Right forelimb (tissue), 1 donor: ENCODE results near the gene PSMA5.
"Not testable (repeated sequence)": the region's sequence is repeated elsewhere in the genome, so short reads cannot be mapped to it uniquely, and the experiment has no call there.

Experiments
- DNase-seq: peaks from one replicate; pipeline ENCODE4 v3.0.0-alpha.2; 2018

Gene PSMA5

DNA sequence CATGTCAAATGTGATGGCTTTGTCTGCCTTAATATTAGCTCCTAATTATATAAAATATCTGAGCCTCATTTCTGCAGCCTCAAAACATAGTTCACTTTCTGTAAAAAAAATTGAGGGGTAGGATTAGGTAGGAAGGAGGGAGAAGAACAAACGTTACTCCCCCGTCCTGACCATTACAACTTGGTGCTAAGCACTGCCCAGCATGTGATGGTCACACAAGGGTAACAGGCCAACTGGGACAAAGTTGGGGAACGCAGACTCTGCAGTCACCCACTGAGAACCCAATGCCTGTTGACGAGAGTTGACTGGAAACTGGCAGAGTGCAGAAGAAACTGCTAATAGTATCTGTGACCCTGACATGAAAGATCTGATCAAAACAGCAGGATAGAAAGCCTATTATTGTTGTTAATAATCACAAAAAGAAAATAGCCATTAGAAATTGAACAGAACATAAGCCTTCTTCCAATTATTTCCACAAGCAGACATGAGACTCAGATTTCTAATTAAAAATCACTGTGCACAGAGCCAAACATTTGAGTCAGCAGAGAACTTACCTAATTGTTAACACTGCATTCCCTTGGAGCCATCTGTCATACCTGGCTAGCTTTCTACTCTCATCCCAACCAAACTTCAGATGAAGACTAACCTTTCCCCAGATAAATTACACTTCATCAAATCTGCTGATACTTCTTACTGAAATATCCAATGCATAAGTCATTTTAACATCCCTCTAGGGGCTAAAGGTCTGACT, 34.0 kb downstream of the PSMA5 start:
- DNase-seq, result no peak

DNA sequence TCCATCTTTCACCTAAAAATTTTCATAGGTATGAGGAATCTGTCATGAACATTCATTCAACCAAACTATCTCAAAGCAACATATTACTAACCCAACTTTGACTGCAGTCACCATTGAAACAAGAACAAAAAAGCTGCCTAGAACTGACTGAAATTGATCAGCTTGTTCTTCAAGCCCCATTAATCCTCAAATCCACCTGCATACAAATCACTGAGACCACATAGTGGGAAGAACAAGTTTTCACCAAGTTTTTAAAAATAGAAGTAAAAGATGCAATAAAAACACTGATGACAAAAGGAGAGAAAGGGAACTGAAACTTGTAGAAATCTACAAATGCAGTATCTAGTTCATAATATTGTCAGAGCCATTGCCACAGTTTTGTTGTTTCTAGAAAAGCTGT, 34.6 kb downstream of the PSMA5 start:
- DNase-seq, result no peak

DNA sequence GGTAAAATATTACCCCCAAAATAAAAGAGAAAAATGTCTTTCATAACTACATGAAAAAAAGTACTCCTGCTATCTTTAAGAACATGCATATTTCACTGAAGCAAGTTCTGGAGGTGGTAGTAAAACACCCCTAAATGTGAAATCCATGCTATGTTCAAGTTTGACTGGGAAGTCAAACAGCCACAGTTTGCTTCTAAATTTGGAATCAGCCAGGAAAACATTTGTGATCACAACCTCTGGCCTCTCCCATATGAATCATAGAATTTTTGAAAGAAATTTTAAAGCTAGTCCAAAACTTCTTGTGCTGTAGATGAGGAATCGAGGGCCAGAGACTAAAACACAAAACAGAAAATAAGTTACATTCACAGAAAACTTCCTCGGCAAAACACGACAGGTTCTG, 35.1 kb downstream of the PSMA5 start:
- no peak for DNase-seq

DNA sequence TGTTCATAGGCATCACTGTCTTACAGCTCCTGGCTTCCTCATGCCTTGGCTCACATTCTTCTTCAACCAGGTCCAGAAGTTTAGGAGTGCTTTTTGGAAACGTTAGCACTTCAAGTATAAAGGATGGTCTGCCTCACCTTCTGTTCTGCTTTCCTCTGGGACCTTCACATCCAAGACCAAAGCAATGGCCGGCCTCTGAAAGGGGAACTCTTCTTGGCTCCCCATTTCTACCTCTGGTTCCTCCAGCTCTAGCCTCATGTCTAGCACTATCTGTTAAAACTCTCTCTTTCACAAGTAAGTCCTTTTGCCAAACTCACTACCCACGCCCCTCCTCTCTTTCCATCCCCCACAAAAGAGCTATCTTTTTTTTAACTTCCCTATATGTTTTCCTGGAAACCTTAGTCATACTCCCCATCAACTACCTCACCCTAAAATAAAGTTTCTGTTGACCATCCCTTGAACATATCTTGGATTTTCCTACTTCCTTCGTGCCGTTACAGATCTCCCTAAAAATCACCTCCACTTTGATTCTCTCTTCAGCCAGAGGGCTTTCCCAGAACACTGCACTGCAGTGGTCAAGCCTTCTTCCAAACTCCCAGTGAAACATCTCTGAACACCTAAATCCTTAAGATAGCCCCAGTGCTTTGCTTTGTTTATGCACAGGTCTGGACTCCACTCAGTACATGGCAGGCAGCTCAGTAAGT, 36.5 kb downstream of the PSMA5 start:
- no peak for DNase-seq

DNA sequence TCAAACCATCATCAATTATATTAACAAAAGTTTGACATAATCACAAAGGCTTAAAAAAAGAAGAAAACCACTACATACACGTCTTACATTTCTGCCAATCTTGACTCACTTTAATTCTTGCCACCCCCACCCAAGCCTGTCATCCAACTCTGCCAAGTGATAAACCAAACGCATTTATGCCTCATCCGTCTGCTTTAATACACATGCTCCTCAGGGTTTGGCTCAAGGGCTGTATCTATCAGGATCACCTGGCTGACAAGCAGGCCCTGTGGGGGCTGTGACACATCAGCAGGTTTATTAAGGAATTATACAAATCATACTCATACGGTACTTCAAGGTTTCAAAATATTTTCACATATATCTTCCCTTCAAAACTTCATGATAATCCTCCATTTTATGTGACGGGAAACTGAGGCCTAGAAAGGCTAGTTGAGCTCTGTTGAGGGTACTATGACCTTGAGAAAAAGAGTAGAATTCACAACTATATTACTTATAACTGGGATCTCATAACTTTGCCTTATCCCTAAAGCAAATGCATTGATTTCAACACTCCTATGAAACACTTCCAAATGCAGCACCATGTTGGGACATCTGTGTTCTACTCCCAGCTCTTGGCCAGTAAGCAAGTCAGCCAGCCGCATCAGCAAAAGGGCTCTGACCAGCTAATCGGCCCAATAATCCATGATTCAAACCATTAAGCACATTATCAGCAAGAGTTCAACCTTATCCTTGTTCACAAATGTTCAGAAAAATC, 37.2 kb downstream of the PSMA5 start:
- no peak for DNase-seq

DNA sequence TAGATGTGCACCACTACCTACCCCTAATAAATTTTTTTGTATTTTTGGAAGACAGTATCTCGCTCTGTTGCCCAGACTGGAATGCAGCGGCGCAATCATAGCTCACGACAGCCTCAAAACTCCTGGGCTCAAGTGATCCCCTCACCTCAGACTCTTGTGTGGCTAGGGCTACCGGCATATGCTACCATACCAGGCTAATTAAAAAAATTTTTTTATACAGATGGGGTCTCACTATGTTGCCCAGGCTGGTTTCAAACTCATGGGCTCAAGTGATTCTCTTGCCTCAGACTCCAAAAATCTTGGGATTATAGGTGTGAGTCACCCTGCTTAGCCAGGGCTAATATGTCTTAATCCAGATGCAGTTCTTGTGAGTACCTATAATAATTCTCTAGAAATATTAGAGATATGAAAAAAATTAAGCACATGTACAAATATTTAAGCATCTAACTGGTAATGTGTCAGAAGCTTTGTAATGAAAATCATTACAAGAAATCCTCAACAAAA, 38.0 kb downstream of the PSMA5 start:
- no peak for DNase-seq

DNA sequence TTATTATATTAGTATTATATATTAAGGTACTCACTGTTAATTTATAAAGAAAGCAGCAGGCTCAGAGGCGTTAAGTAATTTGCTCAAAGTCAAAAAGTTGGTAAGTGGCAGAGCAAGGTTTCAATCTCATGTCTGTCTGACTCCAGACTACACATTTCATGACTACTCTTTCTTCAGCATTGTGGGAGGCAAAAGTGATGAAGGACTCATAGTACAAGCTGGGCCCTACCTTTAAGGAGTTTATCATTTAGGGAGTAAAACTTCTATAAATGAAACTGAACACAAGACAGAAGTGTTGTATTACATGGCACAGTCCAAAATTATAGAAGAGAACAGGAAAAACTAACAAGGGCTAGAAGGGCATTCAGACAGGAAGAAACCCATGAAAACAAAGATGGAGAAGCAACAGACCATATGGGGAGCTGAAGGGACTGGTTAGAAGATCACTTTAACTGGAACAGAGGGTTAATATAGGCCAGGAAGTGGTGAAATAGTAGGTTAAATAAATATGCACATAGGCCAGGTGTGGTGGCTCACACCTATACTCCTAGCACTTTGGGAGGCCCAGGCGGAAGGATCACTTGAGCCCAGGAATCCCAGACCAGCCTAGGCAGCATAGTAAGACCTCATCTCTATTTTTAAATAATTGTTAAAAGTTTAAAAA, 40.1 kb downstream of the PSMA5 start:
- DNase-seq, result no peak

DNA sequence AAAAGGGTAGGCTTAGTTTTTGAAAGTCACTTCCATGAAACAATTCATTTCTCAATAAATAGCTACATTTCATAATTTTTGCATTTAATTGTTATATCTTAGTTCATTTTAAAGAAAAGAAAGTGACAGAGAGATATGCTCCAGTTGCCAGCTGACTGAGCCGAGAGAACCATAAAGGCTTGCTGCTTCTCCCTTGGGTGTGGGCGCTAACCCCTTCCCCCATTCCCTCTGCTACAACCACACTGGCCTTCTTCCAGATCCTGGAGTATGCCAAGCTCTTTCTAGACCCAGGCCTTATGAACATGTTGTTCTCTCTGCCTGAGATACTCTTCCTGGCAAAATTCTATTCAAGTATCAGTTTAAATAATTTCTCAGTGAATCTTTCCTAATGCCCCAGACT, 40.8 kb downstream of the PSMA5 start:
- DNase-seq, result no peak

DNA sequence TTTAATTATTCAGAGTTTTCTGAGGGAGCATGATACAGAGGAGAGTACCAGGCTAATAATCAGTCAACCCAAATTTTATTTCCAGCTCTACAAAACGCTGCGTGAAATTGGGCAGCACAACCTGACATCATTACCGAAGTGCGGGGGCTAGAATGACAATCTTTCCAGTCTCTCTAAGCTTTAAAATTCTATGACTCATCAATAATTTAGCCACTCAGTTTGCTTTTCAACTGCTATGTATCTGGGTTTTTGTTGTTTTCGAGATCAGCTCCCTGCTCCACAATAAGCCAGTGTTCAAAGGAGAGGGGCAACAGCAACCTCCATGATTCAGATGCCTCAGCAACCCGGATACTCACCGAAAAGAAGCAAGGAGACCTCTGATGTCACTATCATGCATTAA, 42.4 kb downstream of the PSMA5 start:
- no peak for DNase-seq

DNA sequence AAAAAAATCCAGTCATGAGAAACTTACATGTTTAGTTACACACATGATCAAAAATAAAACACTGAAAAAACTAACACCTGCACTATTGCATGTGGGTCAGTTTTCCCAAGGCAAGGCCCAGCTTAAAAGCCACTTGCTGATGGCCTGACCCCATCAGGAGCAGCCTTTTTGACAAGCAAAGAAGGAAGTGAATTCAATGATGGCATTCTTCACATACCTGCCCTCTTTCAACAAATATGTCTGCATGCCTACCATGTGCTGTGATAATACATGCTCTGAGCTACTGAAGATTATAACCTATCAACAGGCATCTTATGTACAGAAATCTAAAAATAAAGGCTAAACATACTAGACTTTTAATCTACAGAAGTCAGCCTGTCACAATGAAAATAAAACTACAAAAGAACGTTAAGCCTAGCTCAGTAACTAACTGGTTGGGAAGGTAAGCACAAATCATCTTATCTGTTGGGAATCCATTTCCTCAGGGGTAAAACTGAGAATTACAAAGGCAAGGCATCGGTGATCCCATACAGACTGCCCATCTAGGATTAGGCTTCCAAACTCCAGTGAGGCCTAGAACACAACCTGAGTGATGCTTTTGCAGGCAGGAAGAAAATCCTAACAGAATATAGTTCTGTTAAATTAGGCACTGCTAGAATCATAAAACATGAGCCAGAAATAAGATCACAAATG, 43.0 kb downstream of the PSMA5 start:
- no peak for DNase-seq

DNA sequence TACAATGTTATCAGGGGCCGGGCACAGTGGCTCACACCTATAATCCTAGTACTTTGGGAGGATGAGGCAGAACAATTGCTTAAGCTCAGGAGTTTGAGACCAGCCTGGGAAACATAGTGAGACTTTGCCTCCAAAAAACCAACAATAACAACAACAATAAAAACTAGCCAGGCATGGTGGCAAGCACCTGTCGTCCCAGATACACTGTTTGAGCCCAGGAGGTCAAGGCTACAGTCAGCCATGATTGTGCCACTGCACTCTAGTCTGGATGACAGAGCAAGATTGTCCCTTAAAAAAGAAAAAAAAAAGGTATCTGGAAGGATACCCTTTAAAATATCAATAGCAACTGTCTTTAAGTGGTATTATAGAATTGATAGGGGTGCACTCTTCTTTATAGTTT, 44.7 kb downstream of the PSMA5 start:
- no peak for DNase-seq

DNA sequence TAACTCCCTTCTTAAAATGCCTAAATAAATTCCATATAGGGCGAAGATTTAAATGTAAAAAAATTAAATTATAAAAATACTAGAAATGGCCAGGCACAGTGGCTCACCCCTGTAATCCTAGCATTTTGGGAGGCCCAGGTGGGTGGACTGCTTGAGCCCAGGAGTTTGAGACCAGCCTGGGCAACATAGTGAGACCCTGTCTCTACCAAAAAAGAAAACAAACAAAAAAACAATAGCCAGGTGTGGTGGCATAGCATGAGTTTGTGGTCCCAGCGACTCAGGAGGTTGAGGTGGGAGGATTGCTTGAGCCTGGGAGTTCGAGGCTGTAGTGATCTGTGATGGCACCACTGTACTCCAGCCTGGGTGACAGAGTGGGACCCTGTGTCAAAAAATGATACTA, 46.3 kb downstream of the PSMA5 start:
- DNase-seq, result no peak

DNA sequence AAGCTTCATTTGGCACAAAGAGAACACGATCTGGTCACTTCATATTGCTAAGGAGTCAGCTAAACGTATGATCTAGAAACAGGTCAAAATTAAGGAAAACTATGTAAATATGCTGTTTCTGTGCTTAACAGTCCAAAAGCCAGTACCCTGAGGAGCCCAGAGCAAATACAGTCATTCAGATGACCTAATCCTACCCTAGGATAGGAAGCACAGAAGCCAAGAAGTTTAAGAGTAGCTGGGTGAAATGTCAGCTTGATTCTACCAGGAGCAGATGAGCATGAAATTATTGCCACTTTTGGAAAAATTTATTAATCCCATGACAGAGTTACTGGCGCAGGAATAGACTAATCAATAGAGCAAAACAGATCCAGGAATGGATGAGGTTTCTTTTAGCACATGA, 46.8 kb downstream of the PSMA5 start:
- DNase-seq, result no peak

DNA sequence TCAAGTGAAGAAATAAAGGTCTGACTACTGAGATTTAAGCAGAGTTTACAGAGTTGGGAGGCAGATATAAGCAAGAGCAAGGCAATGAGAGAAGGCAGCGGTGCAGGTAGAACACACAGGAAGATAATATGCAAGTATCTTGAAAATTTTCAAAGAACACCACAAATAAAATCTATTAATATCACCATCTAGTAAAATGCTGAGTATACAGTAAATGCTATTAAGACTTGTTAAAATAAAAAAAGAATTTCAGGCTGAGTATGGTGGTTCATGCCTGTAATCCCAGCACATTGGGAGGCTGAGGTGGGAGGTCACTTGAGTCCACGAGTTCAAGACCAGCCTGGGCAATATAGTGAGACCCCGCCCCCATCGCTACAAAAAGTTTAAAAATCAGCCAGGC, 48.5 kb downstream of the PSMA5 start:
- DNase-seq, result no peak

DNA sequence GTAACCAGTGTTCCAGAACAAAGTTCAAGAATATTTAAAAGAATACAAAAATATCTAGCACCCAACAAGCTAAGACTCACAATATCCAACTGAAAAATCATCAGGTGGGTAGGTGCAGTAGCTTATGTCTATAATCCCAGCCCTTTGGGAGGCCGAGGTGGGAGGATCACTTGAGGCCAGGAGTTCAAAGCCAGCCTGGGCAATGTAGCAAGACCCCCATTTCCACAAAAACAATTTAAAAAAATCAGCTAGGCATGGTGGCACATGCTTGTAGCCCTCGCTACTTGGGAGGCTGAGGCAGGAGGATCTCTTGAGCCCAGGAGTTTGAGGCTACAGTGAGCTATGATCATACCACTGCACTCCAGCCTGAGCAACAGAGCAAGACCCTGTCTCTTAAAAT, 52.6 kb downstream of the PSMA5 start:
- DNase-seq, result not testable (repeated sequence)

DNA sequence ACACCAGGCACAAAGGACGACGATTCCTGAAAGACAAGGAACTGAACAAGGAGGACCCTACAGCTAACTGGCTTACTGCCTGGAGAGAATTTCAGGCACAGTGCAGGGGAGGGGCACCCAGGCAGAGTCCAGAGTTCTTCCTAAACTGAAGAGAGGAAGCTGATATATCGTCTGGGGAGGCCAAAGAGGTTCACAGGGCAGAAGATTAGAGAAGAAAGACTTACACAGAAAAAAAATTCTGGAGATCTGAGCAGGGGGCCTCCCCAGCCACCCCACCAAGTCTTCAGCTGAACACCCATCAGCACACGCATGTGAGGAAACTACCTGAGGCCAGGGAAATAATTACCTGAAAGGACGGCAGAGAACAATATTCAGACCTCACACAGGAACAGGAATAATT, 53.1 kb downstream of the PSMA5 start:
- DNase-seq, result no peak

DNA sequence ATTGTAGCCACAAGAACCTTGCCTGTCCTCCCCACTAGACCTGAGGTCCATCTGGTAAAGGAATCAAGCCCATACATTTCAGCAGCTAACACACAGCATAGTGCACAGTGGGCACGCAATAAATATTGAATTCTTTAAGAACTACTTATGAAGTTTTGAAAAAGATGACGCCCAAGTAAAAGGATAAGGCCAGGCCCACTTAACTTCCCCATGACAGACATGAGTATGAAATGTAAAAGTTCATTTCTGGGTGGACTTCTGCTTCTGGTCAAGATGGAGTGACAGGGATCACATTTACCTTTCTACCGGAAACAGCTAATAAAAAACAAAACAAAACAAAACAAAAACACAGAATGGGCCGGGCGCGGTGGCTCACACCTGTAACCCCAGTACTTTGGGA, 54.0 kb downstream of the PSMA5 start:
- DNase-seq, result no peak

DNA sequence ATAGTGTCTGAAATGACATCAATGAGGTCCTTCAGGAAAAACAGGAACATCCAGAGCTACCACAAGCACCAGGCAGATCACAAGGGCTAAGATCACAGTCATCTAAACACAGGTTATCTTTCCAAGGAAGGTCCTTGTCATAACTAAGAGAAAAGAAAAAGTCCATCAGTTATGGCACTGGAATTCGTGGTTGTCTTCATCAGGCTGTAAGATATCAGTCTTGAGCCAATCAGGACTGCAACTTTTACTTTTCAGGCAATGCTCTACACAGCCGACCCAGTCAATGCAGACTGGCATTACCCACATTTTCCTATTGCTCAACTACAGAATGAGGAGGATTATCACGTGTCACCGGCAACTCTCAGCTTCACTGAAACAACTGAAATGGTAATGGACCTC, 54.9 kb downstream of the PSMA5 start:
- no peak for DNase-seq

DNA sequence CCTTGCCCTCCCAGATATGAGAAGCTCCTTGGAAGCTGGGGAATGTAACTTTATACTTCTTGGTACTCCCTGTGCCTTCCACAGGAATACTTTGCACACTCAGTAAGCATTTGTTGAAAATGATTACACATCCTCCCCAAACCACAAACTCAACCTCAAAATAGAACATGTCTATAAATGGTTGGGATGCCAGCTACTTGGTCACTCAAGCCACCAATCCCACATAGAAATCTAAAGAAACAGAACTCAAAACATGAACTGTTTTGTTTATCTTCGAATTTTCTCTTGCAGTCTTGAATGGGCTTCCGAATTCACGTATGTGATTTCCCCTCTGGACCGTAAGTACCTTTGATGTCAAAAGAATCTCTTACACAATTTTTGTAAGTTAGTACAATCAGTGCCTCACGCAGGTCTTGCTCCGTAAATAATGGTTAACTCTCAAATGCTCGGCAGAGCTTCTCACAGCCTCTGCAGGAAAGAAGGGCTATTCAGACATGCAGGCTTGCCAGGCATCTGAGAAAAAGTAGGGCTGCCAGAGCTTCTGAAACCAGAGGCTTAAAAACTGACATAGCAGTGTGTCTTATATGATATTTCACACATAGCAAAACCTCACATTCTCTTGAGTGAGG, 55.4 kb downstream of the PSMA5 start:
- DNase-seq, result no peak

DNA sequence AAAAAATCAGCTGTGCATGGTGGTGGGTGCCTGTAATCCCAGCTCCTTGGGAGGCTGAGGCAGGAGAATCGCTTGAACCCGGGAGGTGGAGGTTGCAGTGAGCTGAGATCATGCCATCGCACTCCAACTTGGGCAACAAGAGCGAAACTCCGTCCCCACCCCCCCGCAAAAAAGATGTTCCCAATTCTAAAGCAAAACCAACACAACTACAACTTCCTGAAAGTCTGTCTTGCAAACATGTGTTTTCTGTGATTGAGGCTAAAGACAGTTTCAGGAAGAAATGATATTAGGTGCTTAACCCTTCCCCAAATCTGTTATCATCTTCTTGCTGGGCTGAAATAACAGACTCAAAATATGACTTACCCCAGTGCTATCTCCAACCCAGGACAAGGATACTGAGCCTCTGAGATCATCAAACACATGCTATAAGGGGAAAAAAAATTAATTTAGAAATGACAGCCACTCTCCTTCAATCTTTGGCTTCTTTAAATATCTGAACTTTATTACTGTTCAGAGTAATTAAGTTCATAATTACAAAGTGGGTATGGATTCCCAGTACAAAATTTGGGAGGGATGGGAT, 57.0 kb downstream of the PSMA5 start:
- no peak for DNase-seq

DNA sequence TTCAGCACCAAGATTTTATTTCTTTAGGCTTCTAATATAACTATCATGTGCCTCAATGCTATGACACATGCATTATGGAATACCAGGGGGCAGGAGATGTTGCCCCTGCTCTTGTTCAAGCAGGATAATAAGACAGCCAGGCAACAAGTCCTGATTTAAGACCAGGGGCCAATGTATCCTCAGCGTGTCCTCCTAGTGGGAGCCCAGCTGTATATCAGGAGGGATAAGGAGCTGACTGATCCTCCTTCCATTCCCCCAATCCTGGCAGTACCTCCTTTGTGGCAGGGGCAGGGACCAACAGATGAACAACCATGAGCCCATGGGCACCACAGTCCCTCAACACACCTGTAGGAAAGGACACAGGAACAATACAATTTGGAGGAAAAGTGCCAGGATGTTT, 57.8 kb downstream of the PSMA5 start:
- DNase-seq, result no peak

DNA sequence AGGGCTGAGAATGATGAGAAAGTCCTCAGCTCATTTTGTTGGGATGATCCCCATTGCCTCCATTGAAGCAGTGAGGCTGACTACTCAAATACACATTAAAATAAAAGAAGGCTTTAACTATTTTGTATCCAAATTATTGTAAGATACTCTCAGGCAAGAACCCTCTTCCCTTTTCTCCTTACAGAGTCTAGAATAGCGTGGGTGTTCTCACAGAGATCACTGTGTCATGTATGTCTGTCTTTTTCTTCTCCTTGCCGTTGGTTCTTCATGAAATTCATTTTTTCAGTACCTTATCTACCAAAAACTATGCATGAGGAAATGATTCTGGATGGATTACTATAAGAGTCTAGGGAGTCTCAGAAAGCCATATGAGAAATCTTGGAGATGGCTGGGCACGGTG, 58.6 kb downstream of the PSMA5 start:
- no peak for DNase-seq
